HEK293 (cell line): ENCODE results near the gene RPIA.

Source experiments
- ZNF416 ChIP-seq: fragments of 450-650 bp; formaldehyde crosslinking; IDR thresholded peaks from 2 replicates; pipeline ENCODE4 v1.5.1; 2016; ENCODE audit warnings: missing biosample characterization, missing genetic modification characterization
- ZNF777 ChIP-seq: fragments of 450-650 bp; formaldehyde crosslinking; IDR thresholded peaks from 2 replicates; pipeline ENCODE4 v1.5.1; 2017; ENCODE audit warnings: missing biosample characterization, missing genetic modification characterization, borderline replicate concordance
- TF ChIP-seq, protein P1 (sequence below): fragments of 450-650 bp; formaldehyde crosslinking; IDR thresholded peaks from 2 replicates; pipeline ENCODE4 v1.5.1; 2016; ENCODE audit warnings: missing biosample characterization, missing genetic modification characterization
- TF ChIP-seq, protein P2 (sequence below): fragments of 450-650 bp; formaldehyde crosslinking; IDR thresholded peaks from 2 replicates; pipeline ENCODE4 v1.5.1; 2016; ENCODE audit warnings: missing biosample characterization, missing genetic modification characterization
- TF ChIP-seq, protein P3 (sequence below): fragments of 450-650 bp; IDR thresholded peaks from 2 replicates; pipeline ENCODE4 v1.5.1; 2018; ENCODE audit warnings: missing biosample characterization, mild to moderate bottlenecking, missing genetic modification characterization

DNA sequence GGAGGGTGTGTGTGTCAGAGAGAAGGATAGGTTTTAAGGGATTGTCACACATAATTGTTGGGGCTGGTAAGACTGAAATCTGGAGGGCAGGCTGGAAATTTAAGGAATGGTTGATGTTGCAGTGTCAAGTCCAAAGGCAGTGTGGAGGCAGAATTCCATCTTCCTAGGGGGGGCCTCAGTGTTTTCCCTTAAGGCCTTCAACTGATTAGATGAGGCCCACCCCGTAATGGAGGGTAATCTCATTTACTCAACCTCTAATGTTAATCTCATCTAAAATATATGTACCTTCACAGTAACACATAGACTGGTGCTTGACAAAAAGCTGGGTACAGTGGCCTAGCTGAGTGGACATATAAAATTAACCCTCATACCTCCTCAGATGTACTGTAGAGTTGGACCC is 30.9 kb upstream of the RPIA start:
- TF ChIP-seq, protein P1, sequence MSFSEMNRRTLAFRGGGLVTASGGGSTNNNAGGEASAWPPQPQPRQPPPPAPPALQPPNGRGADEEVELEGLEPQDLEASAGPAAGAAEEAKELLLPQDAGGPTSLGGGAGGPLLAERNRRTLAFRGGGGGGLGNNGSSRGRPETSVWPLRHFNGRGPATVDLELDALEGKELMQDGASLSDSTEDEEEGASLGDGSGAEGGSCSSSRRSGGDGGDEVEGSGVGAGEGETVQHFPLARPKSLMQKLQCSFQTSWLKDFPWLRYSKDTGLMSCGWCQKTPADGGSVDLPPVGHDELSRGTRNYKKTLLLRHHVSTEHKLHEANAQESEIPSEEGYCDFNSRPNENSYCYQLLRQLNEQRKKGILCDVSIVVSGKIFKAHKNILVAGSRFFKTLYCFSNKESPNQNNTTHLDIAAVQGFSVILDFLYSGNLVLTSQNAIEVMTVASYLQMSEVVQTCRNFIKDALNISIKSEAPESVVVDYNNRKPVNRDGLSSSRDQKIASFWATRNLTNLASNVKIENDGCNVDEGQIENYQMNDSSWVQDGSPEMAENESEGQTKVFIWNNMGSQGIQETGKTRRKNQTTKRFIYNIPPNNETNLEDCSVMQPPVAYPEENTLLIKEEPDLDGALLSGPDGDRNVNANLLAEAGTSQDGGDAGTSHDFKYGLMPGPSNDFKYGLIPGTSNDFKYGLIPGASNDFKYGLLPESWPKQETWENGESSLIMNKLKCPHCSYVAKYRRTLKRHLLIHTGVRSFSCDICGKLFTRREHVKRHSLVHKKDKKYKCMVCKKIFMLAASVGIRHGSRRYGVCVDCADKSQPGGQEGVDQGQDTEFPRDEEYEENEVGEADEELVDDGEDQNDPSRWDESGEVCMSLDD (tag by site-specific recombination): no peak
- TF ChIP-seq, protein P2, sequence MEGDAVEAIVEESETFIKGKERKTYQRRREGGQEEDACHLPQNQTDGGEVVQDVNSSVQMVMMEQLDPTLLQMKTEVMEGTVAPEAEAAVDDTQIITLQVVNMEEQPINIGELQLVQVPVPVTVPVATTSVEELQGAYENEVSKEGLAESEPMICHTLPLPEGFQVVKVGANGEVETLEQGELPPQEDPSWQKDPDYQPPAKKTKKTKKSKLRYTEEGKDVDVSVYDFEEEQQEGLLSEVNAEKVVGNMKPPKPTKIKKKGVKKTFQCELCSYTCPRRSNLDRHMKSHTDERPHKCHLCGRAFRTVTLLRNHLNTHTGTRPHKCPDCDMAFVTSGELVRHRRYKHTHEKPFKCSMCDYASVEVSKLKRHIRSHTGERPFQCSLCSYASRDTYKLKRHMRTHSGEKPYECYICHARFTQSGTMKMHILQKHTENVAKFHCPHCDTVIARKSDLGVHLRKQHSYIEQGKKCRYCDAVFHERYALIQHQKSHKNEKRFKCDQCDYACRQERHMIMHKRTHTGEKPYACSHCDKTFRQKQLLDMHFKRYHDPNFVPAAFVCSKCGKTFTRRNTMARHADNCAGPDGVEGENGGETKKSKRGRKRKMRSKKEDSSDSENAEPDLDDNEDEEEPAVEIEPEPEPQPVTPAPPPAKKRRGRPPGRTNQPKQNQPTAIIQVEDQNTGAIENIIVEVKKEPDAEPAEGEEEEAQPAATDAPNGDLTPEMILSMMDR (tag by site-specific recombination): no peak
- TF ChIP-seq ZNF777: no peak
- TF ChIP-seq, protein P3, sequence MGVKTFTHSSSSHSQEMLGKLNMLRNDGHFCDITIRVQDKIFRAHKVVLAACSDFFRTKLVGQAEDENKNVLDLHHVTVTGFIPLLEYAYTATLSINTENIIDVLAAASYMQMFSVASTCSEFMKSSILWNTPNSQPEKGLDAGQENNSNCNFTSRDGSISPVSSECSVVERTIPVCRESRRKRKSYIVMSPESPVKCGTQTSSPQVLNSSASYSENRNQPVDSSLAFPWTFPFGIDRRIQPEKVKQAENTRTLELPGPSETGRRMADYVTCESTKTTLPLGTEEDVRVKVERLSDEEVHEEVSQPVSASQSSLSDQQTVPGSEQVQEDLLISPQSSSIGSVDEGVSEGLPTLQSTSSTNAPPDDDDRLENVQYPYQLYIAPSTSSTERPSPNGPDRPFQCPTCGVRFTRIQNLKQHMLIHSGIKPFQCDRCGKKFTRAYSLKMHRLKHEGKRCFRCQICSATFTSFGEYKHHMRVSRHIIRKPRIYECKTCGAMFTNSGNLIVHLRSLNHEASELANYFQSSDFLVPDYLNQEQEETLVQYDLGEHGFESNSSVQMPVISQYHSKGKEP (tag by site-specific recombination): no peak
- no peak for TF ChIP-seq ZNF416 (tag by site-specific recombination)
